Activated CD8-positive, alpha-beta memory T cell treated with anti-CD3 and anti-CD28 coated beads for 4 hours (primary cell): ENCODE measurements around the gene SEPHS1.
"Not testable (repeated sequence)": the region's sequence is repeated elsewhere in the genome, so short reads cannot be mapped to it uniquely, and the experiment has no call there.

ENCODE experiments used
- DNase-seq, 2 donors: peaks; one replicate each; pipeline ENCODE4 v3.0.0-alpha.2; 2020; ENCODE audit warnings: low read depth in 2 of 2

SEPHS1 gene

DNA sequence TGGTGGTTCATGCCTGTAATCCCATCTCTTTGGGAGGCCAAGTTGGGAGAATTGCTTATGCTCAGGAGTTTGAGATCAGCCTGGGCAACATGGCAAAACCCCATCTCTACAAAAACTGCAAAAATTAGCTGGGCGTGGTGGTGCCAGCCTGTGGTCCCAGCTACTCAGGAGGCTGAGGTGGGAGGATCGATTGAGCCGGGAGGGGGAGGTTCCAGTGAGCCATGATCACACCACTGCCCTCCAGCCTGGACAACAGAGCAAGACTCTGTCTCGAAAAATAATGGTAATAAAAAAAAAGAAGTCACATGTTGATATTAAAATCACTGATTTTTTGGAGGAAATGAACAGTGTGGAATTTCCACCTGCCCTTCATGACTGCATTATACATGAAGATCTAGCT, 64.0 kb downstream of the SEPHS1 start:
- DNase-seq: no peak

DNA sequence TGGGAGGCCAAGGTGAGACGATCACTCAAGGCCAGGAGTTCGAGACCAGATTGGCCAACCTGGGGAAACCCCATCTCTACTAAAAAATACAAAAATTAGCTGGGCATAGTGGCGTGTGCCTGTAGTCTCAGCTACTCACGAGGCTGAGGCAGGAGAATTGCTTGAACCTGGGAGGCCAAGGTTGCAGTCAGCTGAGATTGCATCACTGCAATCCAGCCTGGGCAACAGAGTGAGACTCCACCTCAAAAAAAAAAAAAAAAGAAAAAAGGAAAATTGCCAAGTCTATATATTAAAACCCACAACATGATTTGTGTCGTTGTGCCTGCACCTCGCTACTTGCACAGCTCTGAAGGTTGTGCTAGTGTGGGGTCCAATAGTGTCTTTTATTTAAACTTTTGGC, 65.7 kb downstream of the SEPHS1 start:
- DNase-seq: not testable (repeated sequence)

DNA sequence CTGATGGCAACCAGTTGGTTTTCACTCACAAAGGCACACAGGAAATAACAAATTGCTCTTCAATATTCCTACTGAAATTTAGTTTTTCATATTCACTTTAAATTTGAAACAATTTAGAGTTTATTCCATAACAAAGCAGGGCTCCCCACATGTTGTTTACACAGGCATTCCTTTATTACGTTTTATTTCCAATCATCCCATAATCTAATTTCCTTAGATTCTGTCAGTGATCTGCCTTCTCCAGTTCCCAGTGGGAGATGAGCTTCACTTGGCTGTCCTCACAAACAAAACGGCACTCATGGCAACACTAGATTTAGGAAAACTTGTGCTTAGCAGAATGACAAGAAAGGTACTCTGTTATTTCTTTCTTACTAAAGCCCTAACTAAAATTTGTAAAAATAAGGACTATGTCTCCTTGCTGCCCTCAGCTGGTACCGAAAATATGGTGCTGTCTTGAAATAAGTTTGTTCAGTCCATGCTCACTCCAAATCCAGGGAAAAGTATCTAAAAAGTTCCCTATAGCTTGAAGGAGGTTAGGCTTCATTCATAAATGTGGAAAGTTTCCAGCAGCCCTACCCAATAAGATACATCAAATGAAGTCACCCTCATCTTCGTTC, 71.2 kb downstream of the SEPHS1 start:
- DNase-seq: no peak

DNA sequence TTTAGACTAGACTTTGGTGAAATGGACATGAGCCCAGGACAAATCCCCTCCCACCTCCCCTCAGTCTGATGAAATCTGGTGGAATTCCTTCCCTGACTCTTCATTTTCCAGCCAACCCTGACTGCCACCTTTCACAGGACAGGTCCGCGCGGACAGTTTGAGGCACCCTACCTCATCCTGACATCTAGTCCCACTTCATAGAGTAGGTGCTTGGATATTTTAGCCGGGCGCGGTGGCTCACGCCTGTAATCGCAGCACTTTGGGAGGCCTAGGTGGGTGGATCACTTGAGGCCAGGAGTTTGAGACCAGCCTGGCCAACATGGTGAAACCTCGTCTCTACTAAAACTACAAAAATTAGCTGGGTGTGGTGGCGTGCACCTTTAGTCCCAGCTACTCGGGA, 71.9 kb downstream of the SEPHS1 start:
- DNase-seq: not testable (repeated sequence)

DNA sequence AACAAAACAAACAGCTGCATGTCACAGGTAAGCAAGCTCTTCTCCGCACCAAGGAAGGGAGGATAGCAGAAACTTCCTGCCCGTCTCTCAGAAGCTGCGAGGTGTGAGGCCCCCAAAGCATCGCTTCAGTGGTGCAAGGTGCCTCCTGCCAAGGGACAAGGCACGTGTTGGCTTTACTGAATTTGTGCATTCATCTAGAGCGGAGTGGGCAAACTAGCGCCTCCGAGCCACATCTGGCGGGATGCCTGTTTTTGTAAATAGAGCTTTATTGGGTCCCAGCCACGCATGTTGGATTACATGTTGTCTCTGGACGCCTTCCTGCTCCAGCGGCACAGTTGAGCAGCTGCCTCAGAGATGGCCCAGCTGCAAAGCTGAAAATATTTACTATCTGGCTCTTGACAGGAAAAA, 75.9 kb downstream of the SEPHS1 start:
- no peak for DNase-seq

DNA sequence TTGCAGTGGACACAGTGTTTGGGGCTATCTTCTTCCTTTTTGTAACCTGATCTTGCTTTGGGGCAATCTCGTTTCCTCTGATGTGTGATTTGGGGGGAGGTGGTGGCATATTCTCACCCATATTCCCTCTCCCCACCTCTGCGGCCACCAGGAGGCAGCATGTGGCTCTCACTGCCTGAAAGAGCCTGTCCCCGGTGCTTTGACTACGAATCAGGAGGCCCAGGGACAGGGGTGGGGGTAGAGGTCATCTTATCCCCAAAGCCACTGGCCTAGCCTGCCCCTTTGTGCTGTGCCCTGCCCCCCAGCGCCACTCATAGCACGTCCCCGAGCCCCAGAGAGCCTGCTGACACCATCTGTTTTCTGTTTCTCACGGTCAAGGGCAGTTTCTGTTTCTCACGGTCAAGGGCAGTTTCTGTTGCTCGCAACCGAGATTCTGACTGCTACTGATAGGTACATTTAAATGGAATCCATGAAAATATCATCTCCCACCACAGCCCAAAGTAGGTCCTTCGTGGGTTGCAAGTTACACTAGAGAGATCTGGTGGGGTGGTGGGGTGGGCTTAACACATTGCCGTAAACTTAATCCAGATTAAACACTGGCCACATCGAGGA, 76.4 kb downstream of the SEPHS1 start:
- DNase-seq: peak; percentile 3 to 14

DNA sequence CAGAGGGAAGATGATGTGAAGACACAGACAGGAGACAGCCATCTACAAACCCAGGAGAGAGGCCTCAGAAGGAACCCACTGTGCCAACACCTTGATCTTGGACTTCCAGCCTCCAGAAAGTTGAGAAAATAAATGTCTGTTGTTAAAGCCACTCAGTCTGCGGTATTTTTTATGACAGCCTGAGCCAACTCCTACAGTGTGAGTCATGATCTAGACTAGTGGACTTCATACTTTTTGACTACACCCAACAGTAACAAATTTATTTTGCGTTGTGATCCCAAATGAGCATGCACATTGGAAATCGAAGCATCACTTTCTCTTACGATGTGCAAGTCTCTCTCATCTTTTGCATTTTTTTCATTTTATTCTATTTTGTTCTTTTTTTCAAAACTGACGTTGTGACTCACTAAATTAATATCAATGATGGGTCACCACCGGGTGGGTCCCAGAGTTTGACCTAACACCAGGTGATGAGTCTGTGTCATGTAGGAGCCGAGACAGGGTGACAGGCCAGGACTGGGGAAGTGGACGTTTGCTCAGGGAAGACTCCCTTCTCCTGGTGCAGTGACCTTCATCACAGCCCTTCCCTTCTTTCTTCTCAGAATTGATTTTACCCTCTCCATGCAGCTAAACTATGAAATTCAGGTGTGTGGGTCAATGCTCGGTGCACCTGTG, 77.1 kb downstream of the SEPHS1 start:
- no peak for DNase-seq

DNA sequence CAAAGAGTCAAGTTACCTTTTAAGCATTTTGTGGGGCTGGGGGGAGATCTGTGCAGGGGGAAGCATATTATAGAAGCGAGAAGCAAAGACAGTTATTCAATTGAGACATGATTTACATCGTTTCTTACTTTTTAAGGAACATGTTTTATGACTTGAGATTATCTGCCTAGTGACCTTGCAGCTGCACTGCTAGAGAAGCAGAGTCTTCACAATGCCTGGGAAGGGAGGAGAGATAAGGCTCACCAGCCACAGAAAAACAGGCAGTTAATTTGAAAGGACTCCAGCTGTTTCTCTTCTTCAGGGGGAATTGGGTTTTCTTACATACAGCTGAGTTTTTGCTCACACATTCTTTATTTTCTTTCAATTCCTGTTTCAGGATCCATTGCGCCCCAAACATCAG, 79.3 kb downstream of the SEPHS1 start:
- no peak for DNase-seq

DNA sequence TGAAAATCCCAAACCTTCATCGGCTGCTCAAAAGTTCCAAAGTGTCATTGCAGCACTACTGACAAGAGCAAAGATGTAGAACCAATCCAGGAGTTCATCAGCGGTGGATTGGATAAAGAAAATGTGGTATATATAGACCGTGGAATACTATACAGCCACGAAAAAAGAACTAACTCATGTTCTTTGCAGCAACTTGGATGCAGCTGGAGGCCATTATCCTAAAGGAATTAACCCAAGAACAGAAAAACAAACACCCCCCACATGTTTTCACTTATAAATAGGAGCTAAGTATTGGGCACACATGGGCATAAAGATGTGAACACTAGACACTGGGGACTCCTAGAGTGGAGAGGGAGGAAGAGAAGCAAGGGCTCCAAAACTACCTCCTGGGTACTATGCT, 79.8 kb downstream of the SEPHS1 start:
- no peak for DNase-seq
